Measurements from ENCODE around the gene CBL.

- TF ChIP-seq, protein P1, sequence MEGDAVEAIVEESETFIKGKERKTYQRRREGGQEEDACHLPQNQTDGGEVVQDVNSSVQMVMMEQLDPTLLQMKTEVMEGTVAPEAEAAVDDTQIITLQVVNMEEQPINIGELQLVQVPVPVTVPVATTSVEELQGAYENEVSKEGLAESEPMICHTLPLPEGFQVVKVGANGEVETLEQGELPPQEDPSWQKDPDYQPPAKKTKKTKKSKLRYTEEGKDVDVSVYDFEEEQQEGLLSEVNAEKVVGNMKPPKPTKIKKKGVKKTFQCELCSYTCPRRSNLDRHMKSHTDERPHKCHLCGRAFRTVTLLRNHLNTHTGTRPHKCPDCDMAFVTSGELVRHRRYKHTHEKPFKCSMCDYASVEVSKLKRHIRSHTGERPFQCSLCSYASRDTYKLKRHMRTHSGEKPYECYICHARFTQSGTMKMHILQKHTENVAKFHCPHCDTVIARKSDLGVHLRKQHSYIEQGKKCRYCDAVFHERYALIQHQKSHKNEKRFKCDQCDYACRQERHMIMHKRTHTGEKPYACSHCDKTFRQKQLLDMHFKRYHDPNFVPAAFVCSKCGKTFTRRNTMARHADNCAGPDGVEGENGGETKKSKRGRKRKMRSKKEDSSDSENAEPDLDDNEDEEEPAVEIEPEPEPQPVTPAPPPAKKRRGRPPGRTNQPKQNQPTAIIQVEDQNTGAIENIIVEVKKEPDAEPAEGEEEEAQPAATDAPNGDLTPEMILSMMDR (conservative IDR thresholded peaks at IDR 0.05; ENCODE audit: low read length) = no peak
- no peak for TF ChIP-seq EZH2phosphoT487 (IDR thresholded peaks at IDR 0.05; ENCODE audit: borderline replicate concordance, low read depth, low read length)
These were observed 23.1 kb downstream of the CBL start for GRCh38 chr11:119229288-119229672.
